Testis (tissue), 2 donors: Measurements from ENCODE around the gene LPP.

Source experiments
- CTCF ChIP-seq, 3 experiments: fragments of 450-650 bp in 2 of 3; fragments of 200-600 bp in 1 of 3; sonication (generic) in 1 of 3; IDR thresholded peaks; one replicate each; pipeline ENCODE4 v1.5.1; 2016 to 2019; ENCODE audit warnings: antibody characterized with exemption in 3 of 3, mild to moderate bottlenecking in 2 of 3, moderate library complexity in 1 of 3
- POLR2A ChIP-seq: fragments of 450-650 bp; IDR thresholded peaks from one replicate; pipeline ENCODE4 v1.6.1; 2017; ENCODE audit warnings: antibody characterized with exemption, mild to moderate bottlenecking, moderate library complexity

- TF ChIP-seq CTCF (IDR thresholded peaks at IDR 0.05) (no peak), POLR2A (no peak)
These were observed 336.5 kb downstream of the LPP start for GRCh38 chr3:188490416-188490815.
